ENCODE measurements around the gene RBM20. TPM values are rescaled to one million over a fixed set of nuclear protein-coding genes. Genes with fewer than 3 reads are reported as not detected.

Gene RBM20
- polyA plus RNA-seq, 1 donor, result 0.96 TPM

- peak within 1 kb of the TSS; percentile 94 for H3K4me3 ChIP-seq (ENCODE audit: low read length)
- H3K27me3 ChIP-seq (ENCODE audit: control insufficient read depth, insufficient read depth, low read length), result no peaks in the 10 kb centered on the region
- no peaks in the 10 kb centered on the region for H3K9me3 ChIP-seq (ENCODE audit: control insufficient read depth, low read depth, low read length)
- WGBS (ENCODE audit: insufficient coverage, low lambda C conversion rate), result 0% methylated on average over 1 of the region's 47 CpGs
- peak within 1 kb of the TSS; percentile 97 for H3K27ac ChIP-seq (ENCODE audit: low read length)
- H3K4me1 ChIP-seq (ENCODE audit: control insufficient read depth, insufficient read depth, low read length), result peaks cover 20% of the 10 kb centered on the region
- DNase-seq, result peak; percentile 99 to 100
- peaks cover 4% of the 10 kb centered on the region for H3K36me3 ChIP-seq (ENCODE audit: control insufficient read depth, insufficient read depth, low read length)
Measured at GRCh38 chr10:110871298-110872084, 227.4 kb downstream of the RBM20 start, which contains the start of gene PDCD4. Gene PDCD4 (plus strand): TSS chr10:110871928. CDS start chr10:110876028, 4,100 bp downstream.

GRCh38 chr10:110872145-110872983 is 228.2 kb downstream of the RBM20 start:
- no peaks in the 10 kb centered on the region for H3K9me3 ChIP-seq (ENCODE audit: control insufficient read depth, low read depth, low read length)
- DNase-seq, result peak; percentile 64 to 79
- peaks cover 16% of the 10 kb centered on the region for H3K4me1 ChIP-seq (ENCODE audit: control insufficient read depth, insufficient read depth, low read length)
- peak overlapping the region; percentile 97 for H3K27ac ChIP-seq (ENCODE audit: low read length)
- H3K27me3 ChIP-seq (ENCODE audit: control insufficient read depth, insufficient read depth, low read length), result no peaks in the 10 kb centered on the region
- peaks cover 7% of the 10 kb centered on the region for H3K36me3 ChIP-seq (ENCODE audit: control insufficient read depth, insufficient read depth, low read length)
- no CpG with 5 or more reads among the region's 70 CpGs for WGBS (ENCODE audit: insufficient coverage, low lambda C conversion rate)
- peak overlapping the region; percentile 94 for H3K4me3 ChIP-seq (ENCODE audit: low read length)

GRCh38 chr10:110872984-110873923 is 229.1 kb downstream of the RBM20 start:
- peak in 1 of 2 donors; percentile 51 for DNase-seq
- Histone ChIP-seq H3K27ac (ENCODE audit: low read length) (peak overlapping the region; percentile 97), H3K4me3 (ENCODE audit: low read length) (peak overlapping the region; percentile 94), H3K9me3 (ENCODE audit: control insufficient read depth, low read depth, low read length) (no peaks in the 10 kb centered on the region), H3K27me3 (ENCODE audit: control insufficient read depth, insufficient read depth, low read length) (no peaks in the 10 kb centered on the region), H3K36me3 (ENCODE audit: control insufficient read depth, insufficient read depth, low read length) (peaks cover 14% of the 10 kb centered on the region), H3K4me1 (ENCODE audit: control insufficient read depth, insufficient read depth, low read length) (peaks cover 13% of the 10 kb centered on the region)
- WGBS (ENCODE audit: insufficient coverage, low lambda C conversion rate), result 3% methylated on average over 8 of the region's 16 CpGs

GRCh38 chr10:110873951-110874350 is 229.8 kb downstream of the RBM20 start:
- H3K4me3 ChIP-seq (ENCODE audit: low read length), result peak overlapping the region; percentile 94
- 100% methylated on average over 1 of the region's 2 CpGs for WGBS (ENCODE audit: insufficient coverage, low lambda C conversion rate)
- H3K4me1 ChIP-seq (ENCODE audit: control insufficient read depth, insufficient read depth, low read length), result peaks cover 13% of the 10 kb centered on the region
- no peaks in the 10 kb centered on the region for H3K27me3 ChIP-seq (ENCODE audit: control insufficient read depth, insufficient read depth, low read length)
- no peak for DNase-seq
- peak overlapping the region; percentile 97 for H3K27ac ChIP-seq (ENCODE audit: low read length)
- peaks cover 21% of the 10 kb centered on the region for H3K36me3 ChIP-seq (ENCODE audit: control insufficient read depth, insufficient read depth, low read length)
- no peaks in the 10 kb centered on the region for H3K9me3 ChIP-seq (ENCODE audit: control insufficient read depth, low read depth, low read length)

- H3K27ac ChIP-seq (ENCODE audit: low read length), result no peak overlapping the region
- H3K27me3 ChIP-seq (ENCODE audit: control insufficient read depth, insufficient read depth, low read length), result no peaks in the 10 kb centered on the region
- peaks cover 7% of the 10 kb centered on the region for H3K4me1 ChIP-seq (ENCODE audit: control insufficient read depth, insufficient read depth, low read length)
- H3K9me3 ChIP-seq (ENCODE audit: control insufficient read depth, low read depth, low read length), result no peaks in the 10 kb centered on the region
- H3K4me3 ChIP-seq (ENCODE audit: low read length), result no peak overlapping the region
- no peak for DNase-seq
- peaks cover 33% of the 10 kb centered on the region for H3K36me3 ChIP-seq (ENCODE audit: control insufficient read depth, insufficient read depth, low read length)
- 80% methylated on average over 1 of the region's 2 CpGs for WGBS (ENCODE audit: insufficient coverage, low lambda C conversion rate)
Measured at GRCh38 chr10:110876000-110876399, 231.9 kb downstream of the RBM20 start.

- WGBS (ENCODE audit: insufficient coverage, low lambda C conversion rate), result 75% methylated on average over 1 of the region's 1 CpG
- Histone ChIP-seq H3K4me1 (ENCODE audit: control insufficient read depth, insufficient read depth, low read length) (peaks cover 5% of the 10 kb centered on the region), H3K27ac (ENCODE audit: low read length) (no peak overlapping the region), H3K27me3 (ENCODE audit: control insufficient read depth, insufficient read depth, low read length) (no peaks in the 10 kb centered on the region), H3K4me3 (ENCODE audit: low read length) (no peak overlapping the region), H3K9me3 (ENCODE audit: control insufficient read depth, low read depth, low read length) (no peaks in the 10 kb centered on the region), H3K36me3 (ENCODE audit: control insufficient read depth, insufficient read depth, low read length) (peaks cover 37% of the 10 kb centered on the region)
- DNase-seq, result no peak
Measured at GRCh38 chr10:110876788-110877187, 232.7 kb downstream of the RBM20 start.

GRCh38 chr10:110880012-110880411 is 235.9 kb downstream of the RBM20 start:
- Histone ChIP-seq H3K27ac (ENCODE audit: low read length) (no peak overlapping the region), H3K27me3 (ENCODE audit: control insufficient read depth, insufficient read depth, low read length) (no peaks in the 10 kb centered on the region), H3K4me1 (ENCODE audit: control insufficient read depth, insufficient read depth, low read length) (no peaks in the 10 kb centered on the region), H3K36me3 (ENCODE audit: control insufficient read depth, insufficient read depth, low read length) (peaks cover 60% of the 10 kb centered on the region), H3K4me3 (ENCODE audit: low read length) (no peak overlapping the region), H3K9me3 (ENCODE audit: control insufficient read depth, low read depth, low read length) (no peaks in the 10 kb centered on the region)
- WGBS (ENCODE audit: insufficient coverage, low lambda C conversion rate), result no CpG with 5 or more reads among the region's 3 CpGs
- no peak for DNase-seq

GRCh38 chr10:110881247-110881646 is 237.1 kb downstream of the RBM20 start:
- WGBS (ENCODE audit: insufficient coverage, low lambda C conversion rate), result 97% methylated on average over 9 of the region's 9 CpGs
- Histone ChIP-seq H3K27ac (ENCODE audit: low read length) (no peak overlapping the region), H3K9me3 (ENCODE audit: control insufficient read depth, low read depth, low read length) (no peaks in the 10 kb centered on the region), H3K4me3 (ENCODE audit: low read length) (no peak overlapping the region), H3K4me1 (ENCODE audit: control insufficient read depth, insufficient read depth, low read length) (no peaks in the 10 kb centered on the region), H3K36me3 (ENCODE audit: control insufficient read depth, insufficient read depth, low read length) (peaks cover 61% of the 10 kb centered on the region), H3K27me3 (ENCODE audit: control insufficient read depth, insufficient read depth, low read length) (no peaks in the 10 kb centered on the region)
- no peak for DNase-seq

- H3K36me3 ChIP-seq (ENCODE audit: control insufficient read depth, insufficient read depth, low read length), result peaks cover 65% of the 10 kb centered on the region
- H3K4me1 ChIP-seq (ENCODE audit: control insufficient read depth, insufficient read depth, low read length), result no peaks in the 10 kb centered on the region
- H3K4me3 ChIP-seq (ENCODE audit: low read length), result no peak overlapping the region
Measured at GRCh38 chr10:110881905-110882304, 237.8 kb downstream of the RBM20 start.

More at GRCh38 chr10:110881905-110882304, 237.8 kb downstream of the RBM20 start:
- Histone ChIP-seq H3K27me3 (ENCODE audit: control insufficient read depth, insufficient read depth, low read length) (no peaks in the 10 kb centered on the region), H3K27ac (ENCODE audit: low read length) (no peak overlapping the region), H3K9me3 (ENCODE audit: control insufficient read depth, low read depth, low read length) (no peaks in the 10 kb centered on the region)
- WGBS (ENCODE audit: insufficient coverage, low lambda C conversion rate), result 78% methylated on average over 4 of the region's 4 CpGs
- no peak for DNase-seq
